ENCODE data around the gene CLEC3A.

- TF ChIP-seq ZNF423 (tag by site-specific recombination; IDR thresholded peaks at IDR 0.05) (no peak), CTCF (tag by site-specific recombination; IDR thresholded peaks at IDR 0.05) (no peak), RBAK (tag by site-specific recombination; IDR thresholded peaks at IDR 0.05) (no peak), GLIS1 (tag by site-specific recombination; IDR thresholded peaks at IDR 0.05) (no peak), ZNF626 (tag by site-specific recombination; IDR thresholded peaks at IDR 0.05) (no peak), ZNF449 (tag by site-specific recombination; IDR thresholded peaks at IDR 0.05) (no peak), TCF7L2 (IDR thresholded peaks at IDR 0.05; ENCODE audit: borderline replicate concordance, low read depth, low read length) (no peak), ZNF280C (tag by site-specific recombination; IDR thresholded peaks at IDR 0.05) (no peak), ATF2 (tag by site-specific recombination; IDR thresholded peaks at IDR 0.05; ENCODE audit: low read depth) (no peak), ZSCAN18 (tag by site-specific recombination; IDR thresholded peaks at IDR 0.05) (no peak)
Measured at GRCh38 chr16:77975942-77976341, 46.4 kb upstream of the CLEC3A start.
